ENCODE data around the gene TRUB2. TPM values are rescaled to one million over a fixed set of nuclear protein-coding genes. Genes with fewer than 3 reads are reported as not detected.

The TRUB2 gene
- total RNA-seq, result 17.9 and 25.6 TPM in 2 replicates

DNA sequence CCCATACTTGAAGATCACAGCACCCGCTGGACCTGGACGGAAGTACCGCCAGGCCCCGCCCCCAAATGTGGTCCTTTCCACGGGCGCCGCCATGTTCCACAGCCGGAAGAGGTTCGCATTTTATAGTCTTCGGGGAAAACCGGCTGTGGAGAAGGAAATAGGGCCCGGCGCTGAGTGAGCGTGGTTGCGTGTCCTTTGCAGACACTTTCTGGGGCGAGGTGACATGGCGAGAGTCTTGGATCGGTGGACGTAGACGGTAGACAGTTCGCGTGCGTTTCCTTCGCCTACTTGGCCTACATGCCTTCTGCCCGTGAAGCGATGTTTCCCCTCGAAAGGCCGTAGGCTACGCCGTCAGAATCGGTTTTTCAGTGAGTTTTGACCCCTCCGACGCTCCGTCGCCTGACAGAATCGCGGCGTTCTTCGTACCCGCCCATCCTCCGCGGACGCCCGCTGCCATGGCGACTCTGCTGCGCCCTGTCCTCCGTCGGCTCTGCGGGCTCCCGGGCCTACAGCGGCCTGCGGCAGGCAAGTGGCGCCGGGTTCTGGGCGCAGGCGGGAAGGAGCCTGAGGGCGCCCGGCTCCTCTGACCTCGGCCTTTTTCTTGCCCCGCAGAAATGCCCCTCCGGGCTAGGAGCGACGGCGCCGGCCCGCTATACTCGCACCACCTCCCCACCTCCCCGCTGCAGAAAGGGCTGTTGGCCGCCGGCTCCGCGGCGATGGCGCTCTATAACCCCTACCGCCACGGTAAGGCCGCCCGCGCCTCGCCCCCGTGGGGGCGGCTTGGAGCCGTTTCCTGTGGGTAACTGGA, at the start of gene TRUB2, which contains the start of gene COQ4:
Gene TRUB2 (minus strand): TSS at position 44 of the 808 bp plus-strand sequence. CDS start 39 bp downstream, at position 5.
Gene COQ4 (plus strand): TSS at position 436 of the 808 bp plus-strand sequence. CDS start 20 bp downstream, at position 456.

DNA sequence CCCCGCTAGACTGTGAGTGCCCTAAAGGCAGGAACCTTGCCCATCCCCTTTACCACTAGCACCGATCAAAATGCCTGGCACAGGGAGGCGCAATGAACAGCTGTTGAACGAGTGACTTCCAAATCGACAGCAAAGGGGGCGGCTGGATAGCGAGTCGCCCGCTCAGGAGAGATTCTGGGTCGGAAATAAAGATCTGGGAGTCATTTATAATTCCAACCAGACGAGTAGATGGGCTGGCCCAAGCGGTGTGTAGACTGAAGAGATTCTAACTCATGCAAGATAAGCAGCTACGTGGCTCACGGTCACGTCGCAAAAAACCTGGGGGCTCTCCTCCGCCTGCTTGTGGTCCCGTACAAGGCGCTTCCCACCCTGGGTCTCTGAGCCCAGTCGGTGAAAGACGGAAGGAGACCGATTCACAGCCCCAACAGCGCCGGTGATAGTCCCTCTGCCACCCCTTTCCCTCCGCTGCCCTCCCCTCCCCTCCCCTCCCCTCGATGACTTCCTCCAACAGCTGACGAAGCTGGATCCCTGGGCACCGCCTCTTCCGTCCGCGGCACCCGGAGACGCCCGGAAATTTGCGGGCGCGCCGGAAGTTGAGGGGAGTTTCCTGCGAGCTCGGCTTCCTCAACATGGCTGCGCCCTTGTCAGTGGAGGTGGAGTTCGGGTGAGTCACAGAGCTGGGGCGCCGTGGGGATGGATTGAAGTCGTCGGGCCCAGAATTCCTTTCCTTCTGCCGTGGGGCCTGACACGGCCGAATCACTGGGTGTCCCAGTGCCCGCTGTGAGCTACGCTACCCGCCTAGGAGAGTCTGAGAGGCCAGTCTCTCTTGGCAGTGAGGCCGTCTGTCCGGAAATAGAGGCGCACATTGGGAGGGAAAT, 48.7 kb upstream of the TRUB2 start, which contains the start of gene URM1:
Gene URM1 (plus strand): TSS at position 623 of the 878 bp plus-strand sequence. CDS start 7 bp downstream, at position 630.

DNA sequence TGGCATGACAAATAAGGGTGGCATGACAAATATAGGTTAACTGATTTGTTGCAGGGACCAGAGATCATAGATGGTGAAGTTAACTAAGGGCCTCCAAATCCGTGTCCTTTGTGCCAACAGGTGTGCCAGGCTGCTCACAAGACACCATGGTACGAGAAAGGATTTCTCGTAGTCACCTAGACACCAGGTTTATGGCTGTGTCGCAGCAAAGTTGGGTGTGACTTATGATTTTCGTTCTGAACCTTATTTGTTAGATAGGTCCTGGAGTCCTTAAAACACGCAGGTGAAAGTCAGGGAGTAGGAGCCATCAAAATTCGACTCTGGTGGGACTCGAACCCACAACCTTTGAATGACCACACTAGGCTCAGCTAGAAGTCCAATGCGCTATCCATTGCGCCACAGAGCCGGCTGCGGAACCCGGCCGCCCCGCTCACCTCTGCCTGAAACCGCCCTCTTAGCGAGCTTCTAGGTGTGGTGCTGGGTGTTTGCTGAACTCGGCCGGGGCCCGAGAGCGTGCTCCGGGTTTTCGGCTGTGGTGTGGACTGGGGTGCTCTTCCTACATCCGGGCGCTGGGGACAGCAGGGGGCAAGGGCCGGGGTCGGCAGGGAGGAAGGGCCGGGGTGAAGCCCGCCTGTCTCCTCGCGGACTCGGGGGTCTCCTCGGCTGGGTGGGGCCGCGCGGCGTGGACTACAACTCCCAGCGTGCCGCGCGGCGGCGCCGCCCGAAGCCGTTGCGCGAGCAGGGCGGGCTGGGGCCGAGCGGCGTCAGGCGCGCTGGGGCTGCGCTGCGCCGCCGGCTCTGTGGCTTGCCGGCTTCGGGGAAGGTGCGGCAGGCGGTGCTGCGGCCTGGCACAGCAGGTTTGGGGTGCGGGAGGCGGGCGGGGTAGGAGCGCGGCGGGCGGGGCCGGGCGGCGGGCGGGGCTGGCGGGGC, 17.8 kb upstream of the TRUB2 start, which contains the start of gene SLC27A4:
Gene SLC27A4 (plus strand): TSS at position 767 of the 930 bp plus-strand sequence. CDS start 2,606 bp downstream, outside the sequence.

GRCh38 chr9:128276008-128276573, 46.2 kb downstream of the TRUB2 start, which contains the start of gene SWI5:
SWI5 (plus strand) TSS chr9:128276276.

GRCh38 chr9:128275198-128276007, 46.8 kb downstream of the TRUB2 start, which contains the start of gene GOLGA2:
GOLGA2 (minus strand) TSS chr9:128276007; CDS start chr9:128275976, 31 bp downstream.

Other genes with a start within 250 kb of the TRUB2 start
- gene PTGES2, start 194.7 kb downstream of the TRUB2 start, total RNA-seq, result 88.5 and 116 TPM in 2 replicates
- gene LCN2, start 173.0 kb downstream of the TRUB2 start, total RNA-seq, result 49.6 and 128 TPM in 2 replicates
- 21.9 and 31.3 TPM in 2 replicates for gene BBLN, start 162.2 kb downstream of the TRUB2 start, total RNA-seq
- 21.9 and 67.6 TPM in 2 replicates for gene CIZ1, start 130.9 kb downstream of the TRUB2 start, total RNA-seq
- gene DNM1, start 119.1 kb downstream of the TRUB2 start, total RNA-seq, result 0.34 and 2.6 TPM in 2 replicates
- gene GOLGA2, start 46.4 kb downstream of the TRUB2 start, total RNA-seq, result 68.3 and 84.8 TPM in 2 replicates
- gene SWI5, start 46.2 kb downstream of the TRUB2 start, total RNA-seq, result 25.0 and 48.9 TPM in 2 replicates
- gene COQ4, start 392 bp upstream of the TRUB2 start, total RNA-seq, result 18.5 and 23.3 TPM in 2 replicates
- 20.8 and 41.9 TPM in 2 replicates for gene SLC27A4, start 18.1 kb upstream of the TRUB2 start, total RNA-seq
- gene URM1, start 48.9 kb upstream of the TRUB2 start, total RNA-seq, result 19.5 and 28.9 TPM in 2 replicates
- 32.8 and 77.3 TPM in 2 replicates for gene CERCAM, start 98.4 kb upstream of the TRUB2 start, total RNA-seq
- 22.2 and 30.3 TPM in 2 replicates for gene ODF2, start 133.6 kb upstream of the TRUB2 start, total RNA-seq
- gene GLE1, start 182.3 kb upstream of the TRUB2 start, total RNA-seq, result 29.4 and 32.5 TPM in 2 replicates
- gene SPTAN1, start 230.1 kb upstream of the TRUB2 start, total RNA-seq, result 251 and 317 TPM in 2 replicates

Measured in nasal cavity respiratory epithelium epithelial cell of viscerocranial mucosa (primary cell).